ENCODE results near the gene STXBP5.

DNA sequence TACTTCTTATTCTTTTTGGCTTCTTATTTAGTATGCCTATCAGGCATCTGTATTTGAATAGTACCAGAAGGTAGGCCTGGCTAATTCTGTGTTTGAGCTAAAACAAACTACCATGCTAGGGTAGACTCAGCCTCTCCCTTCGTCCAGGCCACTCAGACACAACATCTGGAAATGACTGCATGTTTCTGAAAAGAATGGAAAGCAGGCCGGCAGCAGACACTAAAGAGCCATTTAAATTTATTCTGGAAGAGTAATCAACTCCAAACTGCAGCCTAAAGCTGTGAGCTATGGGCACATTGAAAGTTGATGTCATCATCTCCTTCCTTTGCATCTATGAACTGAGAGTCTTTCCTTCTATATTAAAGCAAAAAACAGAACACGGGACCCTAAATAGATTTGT lies 233.4 kb downstream of the STXBP5 start:
- TF ChIP-seq EZH2 (IDR thresholded peaks at IDR 0.05): no peak
- TF ChIP-seq POLR2AphosphoS5 (IDR thresholded peaks at IDR 0.05; ENCODE audit: borderline replicate concordance, low read depth, low read length): no peak
